CD4-positive, alpha-beta T cell treated with Interferon gamma for 1 hour (primary cell): ENCODE results near the gene PROX1.

ENCODE experiments used
- DNase-seq: peaks from one replicate; pipeline ENCODE4 v3.0.0-alpha.2; 2020

PROX1 gene

GRCh38 chr1:213987927-213988506 lies at the start of gene PROX1:
Gene PROX1, plus strand, starts transcription at chr1:213987973. Its CDS starts 8,563 bp downstream, at chr1:213996536.
- peak; percentile 51 for DNase-seq

- no peak for DNase-seq
Measured at GRCh38 chr1:213938776-213939175, 49.0 kb upstream of the PROX1 start.

- no peak for DNase-seq
Measured at GRCh38 chr1:213939888-213940287, 47.9 kb upstream of the PROX1 start.

- no peak for DNase-seq
Measured at GRCh38 chr1:213940947-213941346, 46.8 kb upstream of the PROX1 start.

GRCh38 chr1:213942061-213942460 lies 45.7 kb upstream of the PROX1 start:
- DNase-seq: no peak

GRCh38 chr1:213947200-213947801 lies 40.5 kb upstream of the PROX1 start:
- no peak for DNase-seq

- DNase-seq: no peak
Measured at GRCh38 chr1:213951876-213952275, 35.9 kb upstream of the PROX1 start.

- no peak for DNase-seq
Measured at GRCh38 chr1:213953806-213954205, 34.0 kb upstream of the PROX1 start.

- DNase-seq: no peak
Measured at GRCh38 chr1:213956295-213956770, 31.4 kb upstream of the PROX1 start.

- no peak for DNase-seq
Measured at GRCh38 chr1:213958346-213958745, 29.4 kb upstream of the PROX1 start.

GRCh38 chr1:213960963-213961362 lies 26.8 kb upstream of the PROX1 start:
- DNase-seq: no peak

- DNase-seq: no peak
Measured at GRCh38 chr1:213962508-213962907, 25.3 kb upstream of the PROX1 start.

GRCh38 chr1:213966122-213966521 lies 21.7 kb upstream of the PROX1 start:
- no peak for DNase-seq

GRCh38 chr1:213968146-213968825 lies 19.5 kb upstream of the PROX1 start:
- DNase-seq: no peak

GRCh38 chr1:213969958-213970555 lies 17.7 kb upstream of the PROX1 start:
- DNase-seq: no peak

- no peak for DNase-seq
Measured at GRCh38 chr1:213972141-213972540, 15.6 kb upstream of the PROX1 start.

- no peak for DNase-seq
Measured at GRCh38 chr1:213973129-213973528, 14.6 kb upstream of the PROX1 start.

- DNase-seq: no peak
Measured at GRCh38 chr1:213976665-213977485, 10.9 kb upstream of the PROX1 start.

- no peak for DNase-seq
Measured at GRCh38 chr1:213977486-213977842, 10.3 kb upstream of the PROX1 start.

- DNase-seq: no peak
Measured at GRCh38 chr1:213977909-213978308, 9.9 kb upstream of the PROX1 start.

GRCh38 chr1:213979751-213980586 lies 7.8 kb upstream of the PROX1 start:
- no peak for DNase-seq

- DNase-seq: no peak
Measured at GRCh38 chr1:213980906-213981305, 6.9 kb upstream of the PROX1 start.
